ENCODE data around the gene PACSIN3.

DNA sequence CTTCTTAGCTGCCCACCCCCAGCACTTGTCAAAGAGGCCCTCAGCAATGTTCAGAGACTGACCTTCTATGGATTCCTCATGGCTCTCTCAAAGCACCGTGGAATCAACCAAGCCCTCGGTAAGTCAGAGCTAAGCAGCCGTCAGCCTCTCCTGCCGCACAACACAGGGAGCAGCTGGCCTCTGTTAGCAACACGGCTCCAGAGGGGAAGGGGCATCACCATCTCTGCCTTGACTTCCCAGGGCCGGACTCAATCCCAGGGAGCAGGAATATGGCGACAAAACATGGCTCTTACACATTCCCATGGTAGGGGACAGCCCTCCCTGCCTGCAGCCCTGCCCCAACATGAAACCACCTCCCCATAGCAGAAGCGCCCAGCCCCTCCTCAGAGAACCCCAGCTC, 28.4 kb downstream of the PACSIN3 start:
- no peak for TF ChIP-seq MAX (IDR thresholded peaks at IDR 0.05)
- no peak for TF ChIP-seq SRF (IDR thresholded peaks at IDR 0.05; ENCODE audit: low read depth, low read length)
- no peak for TF ChIP-seq ZNF274 (IDR thresholded peaks at IDR 0.05; ENCODE audit: borderline replicate concordance, extremely low read depth, low read length)
- TF ChIP-seq, protein P1, sequence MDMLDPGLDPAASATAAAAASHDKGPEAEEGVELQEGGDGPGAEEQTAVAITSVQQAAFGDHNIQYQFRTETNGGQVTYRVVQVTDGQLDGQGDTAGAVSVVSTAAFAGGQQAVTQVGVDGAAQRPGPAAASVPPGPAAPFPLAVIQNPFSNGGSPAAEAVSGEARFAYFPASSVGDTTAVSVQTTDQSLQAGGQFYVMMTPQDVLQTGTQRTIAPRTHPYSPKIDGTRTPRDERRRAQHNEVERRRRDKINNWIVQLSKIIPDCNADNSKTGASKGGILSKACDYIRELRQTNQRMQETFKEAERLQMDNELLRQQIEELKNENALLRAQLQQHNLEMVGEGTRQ (IDR thresholded peaks at IDR 0.05; ENCODE audit: low read length), result no peak
- no peak for TF ChIP-seq EGR1 (IDR thresholded peaks at IDR 0.05; ENCODE audit: borderline replicate concordance, low read depth, low read length)
